Lower leg skin (tissue), 3 donors: ENCODE measurements around the gene C16orf89.
"Not testable (repeated sequence)": the region's sequence is repeated elsewhere in the genome, so short reads cannot be mapped to it uniquely, and the experiment has no call there.

ENCODE experiments used
- POLR2A ChIP-seq, 2 donors: fragments of 450-650 bp; IDR thresholded peaks; one replicate each; pipeline ENCODE4 v1.6.1; 2016 to 2017; ENCODE audit warnings: antibody characterized with exemption in 2 of 2, mild to moderate bottlenecking in 1 of 2, moderate library complexity in 1 of 2
- TF ChIP-seq, protein P1 (sequence below), 3 donors: fragments of 450-650 bp; IDR thresholded peaks; one replicate each; pipeline ENCODE4 v1.5.1; 2016; ENCODE audit warnings: antibody characterized with exemption in 3 of 3, mild to moderate bottlenecking in 3 of 3, moderate library complexity in 2 of 3

DNA sequence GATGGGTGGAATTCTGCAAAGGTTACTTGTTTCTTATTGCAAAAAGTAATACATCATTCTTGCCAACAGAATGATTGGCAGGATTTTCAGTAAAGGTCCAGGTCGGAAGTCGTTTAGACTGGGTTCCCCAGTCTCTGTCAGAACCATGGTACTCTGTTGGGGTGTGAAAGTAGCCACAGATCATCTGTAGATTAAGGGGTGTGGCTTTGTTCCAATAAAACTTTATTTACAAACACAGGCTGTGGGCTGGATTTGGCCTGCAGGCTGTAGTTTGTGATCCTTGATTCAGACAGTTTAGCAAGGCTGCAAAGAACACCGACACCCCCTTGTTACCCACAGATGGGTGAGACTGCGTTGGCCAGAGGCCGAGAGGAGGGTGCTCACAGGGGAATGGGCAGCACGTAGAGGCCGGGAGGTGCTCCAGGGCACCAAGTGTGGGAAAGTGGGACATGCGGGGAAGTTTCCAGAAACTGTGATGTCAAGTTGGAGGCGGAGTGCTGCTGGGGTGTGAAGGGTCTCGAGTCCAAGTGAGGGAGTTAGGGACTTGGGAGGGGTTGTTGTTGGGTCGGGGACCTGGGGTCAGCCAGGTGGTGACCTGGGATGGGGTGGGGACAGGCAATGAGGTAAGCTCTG lies 18.5 kb upstream of the C16orf89 start:
- TF ChIP-seq, protein P1, sequence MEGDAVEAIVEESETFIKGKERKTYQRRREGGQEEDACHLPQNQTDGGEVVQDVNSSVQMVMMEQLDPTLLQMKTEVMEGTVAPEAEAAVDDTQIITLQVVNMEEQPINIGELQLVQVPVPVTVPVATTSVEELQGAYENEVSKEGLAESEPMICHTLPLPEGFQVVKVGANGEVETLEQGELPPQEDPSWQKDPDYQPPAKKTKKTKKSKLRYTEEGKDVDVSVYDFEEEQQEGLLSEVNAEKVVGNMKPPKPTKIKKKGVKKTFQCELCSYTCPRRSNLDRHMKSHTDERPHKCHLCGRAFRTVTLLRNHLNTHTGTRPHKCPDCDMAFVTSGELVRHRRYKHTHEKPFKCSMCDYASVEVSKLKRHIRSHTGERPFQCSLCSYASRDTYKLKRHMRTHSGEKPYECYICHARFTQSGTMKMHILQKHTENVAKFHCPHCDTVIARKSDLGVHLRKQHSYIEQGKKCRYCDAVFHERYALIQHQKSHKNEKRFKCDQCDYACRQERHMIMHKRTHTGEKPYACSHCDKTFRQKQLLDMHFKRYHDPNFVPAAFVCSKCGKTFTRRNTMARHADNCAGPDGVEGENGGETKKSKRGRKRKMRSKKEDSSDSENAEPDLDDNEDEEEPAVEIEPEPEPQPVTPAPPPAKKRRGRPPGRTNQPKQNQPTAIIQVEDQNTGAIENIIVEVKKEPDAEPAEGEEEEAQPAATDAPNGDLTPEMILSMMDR (IDR thresholded peaks at IDR 0.05): not testable (repeated sequence)
- not testable (repeated sequence) for TF ChIP-seq POLR2A (IDR thresholded peaks at IDR 0.05)
